ENCODE results near the gene ZNF512B. TPM values are rescaled to one million over a fixed set of nuclear protein-coding genes. Genes with fewer than 3 reads are reported as not detected.
"Not testable (repeated sequence)": the region's sequence is repeated elsewhere in the genome, so short reads cannot be mapped to it uniquely, and the experiment has no call there.

Gene ZNF512B
- total RNA-seq, 1 donor from 2014 or later, result 13.7 TPM

DNA sequence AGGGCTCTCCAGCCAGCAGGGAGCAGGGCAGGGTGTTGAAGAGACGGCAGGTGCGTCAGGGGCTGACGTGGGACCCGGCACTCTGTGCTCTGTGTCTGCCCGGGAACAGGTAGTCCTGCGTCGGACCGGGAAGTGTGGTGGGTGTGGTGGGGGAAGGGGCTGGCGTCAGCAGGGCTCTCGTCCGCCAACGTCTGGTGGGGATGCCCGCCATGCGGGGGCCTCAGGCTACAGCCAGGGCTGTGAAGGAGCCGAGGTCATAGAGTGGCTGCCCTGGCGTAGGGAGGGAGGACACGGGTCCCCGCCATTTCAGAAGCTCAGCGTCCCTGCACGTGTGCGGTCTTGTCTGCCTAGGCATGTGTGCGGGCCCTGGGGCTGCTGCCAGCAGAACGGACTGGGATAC, 49.5 kb downstream of the ZNF512B start:
- no peak overlapping the region for H3K27ac ChIP-seq
- no peaks in the 10 kb centered on the region for H3K4me1 ChIP-seq
- DNase-seq (no peak), ATAC-seq (no peak)
- no peaks in the 10 kb centered on the region for H3K9me3 ChIP-seq
- intact Hi-C loops (cut with DNase I), result no loop called here
- TF ChIP-seq, protein P1, sequence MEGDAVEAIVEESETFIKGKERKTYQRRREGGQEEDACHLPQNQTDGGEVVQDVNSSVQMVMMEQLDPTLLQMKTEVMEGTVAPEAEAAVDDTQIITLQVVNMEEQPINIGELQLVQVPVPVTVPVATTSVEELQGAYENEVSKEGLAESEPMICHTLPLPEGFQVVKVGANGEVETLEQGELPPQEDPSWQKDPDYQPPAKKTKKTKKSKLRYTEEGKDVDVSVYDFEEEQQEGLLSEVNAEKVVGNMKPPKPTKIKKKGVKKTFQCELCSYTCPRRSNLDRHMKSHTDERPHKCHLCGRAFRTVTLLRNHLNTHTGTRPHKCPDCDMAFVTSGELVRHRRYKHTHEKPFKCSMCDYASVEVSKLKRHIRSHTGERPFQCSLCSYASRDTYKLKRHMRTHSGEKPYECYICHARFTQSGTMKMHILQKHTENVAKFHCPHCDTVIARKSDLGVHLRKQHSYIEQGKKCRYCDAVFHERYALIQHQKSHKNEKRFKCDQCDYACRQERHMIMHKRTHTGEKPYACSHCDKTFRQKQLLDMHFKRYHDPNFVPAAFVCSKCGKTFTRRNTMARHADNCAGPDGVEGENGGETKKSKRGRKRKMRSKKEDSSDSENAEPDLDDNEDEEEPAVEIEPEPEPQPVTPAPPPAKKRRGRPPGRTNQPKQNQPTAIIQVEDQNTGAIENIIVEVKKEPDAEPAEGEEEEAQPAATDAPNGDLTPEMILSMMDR (IDR thresholded peaks at IDR 0.05), result no peak
- no peaks in the 10 kb centered on the region for H3K27me3 ChIP-seq (ENCODE audit: low read depth)
- peaks cover 36% of the 10 kb centered on the region for H3K36me3 ChIP-seq
- no peak overlapping the region for H3K4me3 ChIP-seq

DNA sequence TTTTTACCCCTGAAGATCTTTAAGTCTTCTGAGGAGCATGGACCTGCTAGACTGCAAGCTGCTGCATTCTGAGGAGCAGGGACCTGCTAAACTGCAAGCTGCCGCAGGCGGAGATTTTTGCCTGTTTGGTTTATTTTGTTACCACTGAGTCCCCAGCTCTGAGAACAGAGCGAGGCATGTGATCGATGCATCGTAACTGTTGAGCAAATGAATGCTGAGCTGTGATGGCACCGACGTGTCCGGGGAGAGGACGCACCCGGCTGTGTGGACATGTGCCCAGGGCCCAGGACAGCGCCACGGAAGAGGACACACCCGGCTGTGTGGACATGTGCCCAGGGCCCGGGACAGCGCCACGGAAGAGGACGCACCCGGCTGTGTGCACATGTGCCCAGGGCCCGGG, 50.6 kb downstream of the ZNF512B start:
- ATAC-seq (no peak), DNase-seq (no peak)
- Histone ChIP-seq H3K36me3 (peaks cover 36% of the 10 kb centered on the region), H3K27me3 (ENCODE audit: low read depth) (no peaks in the 10 kb centered on the region), H3K27ac (no peak overlapping the region), H3K4me1 (no peaks in the 10 kb centered on the region), H3K4me3 (no peak overlapping the region), H3K9me3 (no peaks in the 10 kb centered on the region)
- TF ChIP-seq, protein P1 (IDR thresholded peaks at IDR 0.05), result no peak
- intact Hi-C loops (cut with DNase I), result no loop called here

DNA sequence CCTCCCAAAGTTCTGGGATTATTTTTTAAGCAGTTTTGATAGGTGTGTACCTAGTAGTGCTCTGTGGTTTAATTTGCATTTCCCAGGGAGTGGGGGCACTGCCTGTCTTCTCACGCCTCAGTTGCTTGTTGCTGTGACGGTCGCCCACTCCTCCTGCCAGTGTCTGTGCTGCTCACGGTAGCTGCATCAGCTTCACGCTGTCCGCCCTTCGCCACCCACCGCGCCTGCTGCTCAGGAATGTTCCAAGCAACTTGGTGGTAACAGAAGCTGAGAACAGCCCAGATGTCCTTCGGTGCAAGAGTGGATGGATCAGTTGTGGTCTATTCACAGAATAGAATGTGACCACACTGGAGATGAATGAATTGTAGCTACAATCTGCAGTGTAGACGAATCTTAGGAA, 51.9 kb downstream of the ZNF512B start:
- Histone ChIP-seq H3K9me3 (no peaks in the 10 kb centered on the region), H3K36me3 (peaks cover 32% of the 10 kb centered on the region), H3K27ac (no peak overlapping the region), H3K4me1 (no peaks in the 10 kb centered on the region), H3K27me3 (ENCODE audit: low read depth) (no peaks in the 10 kb centered on the region), H3K4me3 (no peak overlapping the region)
- TF ChIP-seq, protein P1 (IDR thresholded peaks at IDR 0.05), result no peak
- intact Hi-C loops (cut with DNase I), result no loop called here
- no peak for ATAC-seq
- DNase-seq, result no peak

DNA sequence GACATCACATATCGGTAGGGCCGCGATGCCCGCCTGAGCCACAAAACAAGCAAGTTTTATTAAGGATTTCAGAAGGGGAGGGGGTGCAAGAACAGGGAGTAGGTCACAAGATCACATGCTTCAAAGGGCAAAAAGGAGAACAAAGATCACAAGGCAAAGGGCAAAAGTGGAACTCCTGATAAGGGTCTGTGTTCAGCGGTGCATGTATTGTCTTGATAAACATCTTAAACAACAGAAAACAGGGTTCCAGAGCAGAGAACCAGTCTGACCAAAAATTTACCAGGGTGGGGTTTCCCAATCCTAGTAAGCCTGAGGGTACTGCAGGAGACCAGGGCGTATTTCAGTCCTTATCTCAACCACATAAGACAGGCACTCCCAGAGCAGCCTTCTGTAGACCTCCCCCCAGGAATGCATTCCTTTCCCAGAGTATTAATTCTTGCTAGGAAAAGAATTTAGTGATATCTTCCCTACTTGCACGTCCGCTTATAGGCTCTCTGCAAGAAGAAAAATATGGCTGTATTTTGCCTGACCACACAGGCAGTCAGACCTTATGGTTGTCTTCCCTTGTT, 53.3 kb downstream of the ZNF512B start:
- H3K27me3 ChIP-seq (ENCODE audit: low read depth); H3K4me1 ChIP-seq; H3K9me3 ChIP-seq; H3K27ac ChIP-seq; ATAC-seq; intact Hi-C loops (cut with DNase I); H3K4me3 ChIP-seq; DNase-seq: not testable (repeated sequence)
- peaks cover 28% of the 10 kb centered on the region for H3K36me3 ChIP-seq

DNA sequence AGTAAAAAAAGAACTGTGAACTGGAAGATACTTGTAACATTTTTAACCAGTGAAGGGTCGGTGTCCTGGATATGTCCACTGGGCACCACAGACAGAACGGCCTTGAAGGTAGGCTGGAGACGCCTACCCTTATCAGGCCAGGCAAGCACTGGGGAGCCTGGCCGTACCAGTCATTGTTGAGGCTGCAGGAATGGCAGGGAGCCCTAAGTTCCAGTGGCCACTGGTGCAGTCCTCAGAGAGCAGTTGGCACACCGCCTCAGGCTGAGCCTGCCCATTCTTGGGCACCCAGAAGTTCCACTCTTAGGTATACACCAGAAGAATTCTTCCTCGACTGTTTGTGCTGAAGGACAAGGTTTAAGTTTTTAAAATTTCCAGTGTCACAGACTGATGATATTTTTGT, 54.3 kb downstream of the ZNF512B start:
- ATAC-seq (peak; percentile 20 to 72), DNase-seq (no peak)
- H3K4me1 ChIP-seq, result peaks cover 17% of the 10 kb centered on the region
- H3K27me3 ChIP-seq (ENCODE audit: low read depth), result no peaks in the 10 kb centered on the region
- H3K9me3 ChIP-seq, result no peaks in the 10 kb centered on the region
- no peak overlapping the region for H3K27ac ChIP-seq
- intact Hi-C loops (cut with DNase I), result no loop called here
- TF ChIP-seq, protein P1 (IDR thresholded peaks at IDR 0.05), result no peak
- no peak overlapping the region for H3K4me3 ChIP-seq
- H3K36me3 ChIP-seq, result peaks cover 23% of the 10 kb centered on the region

DNA sequence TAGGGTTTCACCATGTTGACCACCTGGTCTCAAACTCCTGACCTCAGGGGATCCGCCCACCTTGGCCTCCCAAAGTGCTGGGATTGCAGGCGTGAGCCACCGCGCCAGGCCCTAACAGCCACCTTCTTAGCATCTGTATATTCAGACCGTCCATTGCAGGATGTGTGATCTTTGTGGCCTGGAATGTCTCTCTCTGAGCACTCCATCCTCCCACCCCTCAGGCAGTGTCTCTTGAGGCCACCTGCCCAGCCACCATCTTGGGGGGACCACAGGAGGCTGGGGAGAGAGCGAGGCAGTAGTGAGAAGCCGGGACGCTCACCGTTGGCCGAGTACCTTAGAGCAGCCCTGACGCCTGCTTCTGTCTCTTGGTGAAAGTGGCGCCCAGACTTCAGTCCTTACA, 56.0 kb downstream of the ZNF512B start:
- DNase-seq, result no peak

More for the DNA sequence above, 56.0 kb downstream of the ZNF512B start:
- peaks cover 29% of the 10 kb centered on the region for H3K4me1 ChIP-seq
- no peaks in the 10 kb centered on the region for H3K9me3 ChIP-seq
- intact Hi-C loops (cut with DNase I), result no loop called here
- no peak overlapping the region for H3K4me3 ChIP-seq
- H3K27me3 ChIP-seq (ENCODE audit: low read depth), result no peaks in the 10 kb centered on the region
- TF ChIP-seq, protein P1 (IDR thresholded peaks at IDR 0.05), result no peak
- H3K36me3 ChIP-seq, result peaks cover 12% of the 10 kb centered on the region
- no peak for ATAC-seq
- no peak overlapping the region for H3K27ac ChIP-seq

Measured in lower lobe of right lung (tissue), 2 donors.